Body of pancreas (tissue), 4 donors: ENCODE measurements around the gene ERI3.

Source experiments
- POLR2A ChIP-seq, 3 donors: fragments of 450-650 bp; IDR thresholded peaks; one replicate each; pipeline ENCODE4 v1.6.1; 2016; ENCODE audit warnings: antibody characterized with exemption in 3 of 3, mild to moderate bottlenecking in 2 of 3
- TF ChIP-seq, protein P1 (sequence below), 7 experiments: fragments of 450-650 bp in 4 of 7; fragments of 200-600 bp in 3 of 7; sonication (generic) in 3 of 7; IDR thresholded peaks; one replicate each; pipeline ENCODE4 v1.5.1; 2016 to 2019; ENCODE audit warnings: antibody characterized with exemption in 7 of 7

DNA sequence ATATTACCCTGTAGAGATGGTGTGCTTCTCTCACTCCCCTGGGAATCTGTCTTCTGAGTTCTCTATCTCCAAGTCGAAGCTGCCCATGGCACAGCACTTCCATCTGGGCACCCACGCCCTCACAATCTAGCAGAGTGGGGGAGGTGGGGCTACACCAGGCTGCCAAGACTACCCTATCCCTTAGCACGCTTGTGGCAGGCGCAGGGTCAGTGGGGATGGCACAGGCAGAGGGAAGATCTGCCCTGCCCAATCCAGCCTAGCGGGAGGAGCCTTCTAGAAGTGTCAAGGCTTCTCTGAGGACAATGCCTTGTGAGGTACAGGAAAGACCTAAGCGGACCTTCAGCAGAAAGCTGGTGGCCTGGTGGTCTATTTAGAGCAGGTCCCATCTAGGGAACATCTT is 92.6 kb downstream of the ERI3 start:
- TF ChIP-seq, protein P1, sequence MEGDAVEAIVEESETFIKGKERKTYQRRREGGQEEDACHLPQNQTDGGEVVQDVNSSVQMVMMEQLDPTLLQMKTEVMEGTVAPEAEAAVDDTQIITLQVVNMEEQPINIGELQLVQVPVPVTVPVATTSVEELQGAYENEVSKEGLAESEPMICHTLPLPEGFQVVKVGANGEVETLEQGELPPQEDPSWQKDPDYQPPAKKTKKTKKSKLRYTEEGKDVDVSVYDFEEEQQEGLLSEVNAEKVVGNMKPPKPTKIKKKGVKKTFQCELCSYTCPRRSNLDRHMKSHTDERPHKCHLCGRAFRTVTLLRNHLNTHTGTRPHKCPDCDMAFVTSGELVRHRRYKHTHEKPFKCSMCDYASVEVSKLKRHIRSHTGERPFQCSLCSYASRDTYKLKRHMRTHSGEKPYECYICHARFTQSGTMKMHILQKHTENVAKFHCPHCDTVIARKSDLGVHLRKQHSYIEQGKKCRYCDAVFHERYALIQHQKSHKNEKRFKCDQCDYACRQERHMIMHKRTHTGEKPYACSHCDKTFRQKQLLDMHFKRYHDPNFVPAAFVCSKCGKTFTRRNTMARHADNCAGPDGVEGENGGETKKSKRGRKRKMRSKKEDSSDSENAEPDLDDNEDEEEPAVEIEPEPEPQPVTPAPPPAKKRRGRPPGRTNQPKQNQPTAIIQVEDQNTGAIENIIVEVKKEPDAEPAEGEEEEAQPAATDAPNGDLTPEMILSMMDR (IDR thresholded peaks at IDR 0.05), result no peak
- TF ChIP-seq POLR2A (IDR thresholded peaks at IDR 0.05), result no peak
